AG08396 (cell line): Measurements from ENCODE around the gene ARHGEF6.
"Not testable (repeated sequence)": the region's sequence is repeated elsewhere in the genome, so short reads cannot be mapped to it uniquely, and the experiment has no call there.

ENCODE experiments used
- DNase-seq: peaks from one replicate; pipeline ENCODE4 v3.0.0; 2012; ENCODE audit warnings: low spot score, mixed read lengths

ARHGEF6 gene

GRCh38 chrX:136780763-136781162 lies at the start of gene ARHGEF6:
TSS of gene ARHGEF6 (minus strand) at chrX:136780932. CDS start at chrX:136780882, 50 bp downstream.
- DNase-seq = no peak

- DNase-seq = no peak
Measured at GRCh38 chrX:136829413-136829812, 48.7 kb upstream of the ARHGEF6 start.

- no peak for DNase-seq
Measured at GRCh38 chrX:136828830-136829229, 48.1 kb upstream of the ARHGEF6 start.

- DNase-seq = no peak
Measured at GRCh38 chrX:136827026-136827425, 46.3 kb upstream of the ARHGEF6 start.

- no peak for DNase-seq
Measured at GRCh38 chrX:136825771-136826170, 45.0 kb upstream of the ARHGEF6 start.

- DNase-seq = peak; percentile 14
Measured at GRCh38 chrX:136823175-136823574, 42.4 kb upstream of the ARHGEF6 start.

GRCh38 chrX:136822337-136823095 lies 41.8 kb upstream of the ARHGEF6 start:
- no peak for DNase-seq

- not testable (repeated sequence) for DNase-seq
Measured at GRCh38 chrX:136819756-136820155, 39.0 kb upstream of the ARHGEF6 start.

- DNase-seq = no peak
Measured at GRCh38 chrX:136819031-136819703, 38.4 kb upstream of the ARHGEF6 start.

- DNase-seq = peak; percentile 5
Measured at GRCh38 chrX:136816975-136817374, 36.2 kb upstream of the ARHGEF6 start.

- DNase-seq = no peak
Measured at GRCh38 chrX:136814847-136815750, 34.4 kb upstream of the ARHGEF6 start.

GRCh38 chrX:136812286-136812685 lies 31.6 kb upstream of the ARHGEF6 start:
- peak; percentile 5 for DNase-seq

- no peak for DNase-seq
Measured at GRCh38 chrX:136810493-136810892, 29.8 kb upstream of the ARHGEF6 start.

GRCh38 chrX:136806891-136807410 lies 26.2 kb upstream of the ARHGEF6 start:
- DNase-seq = no peak

GRCh38 chrX:136802515-136802914 lies 21.8 kb upstream of the ARHGEF6 start:
- no peak for DNase-seq

- DNase-seq = no peak
Measured at GRCh38 chrX:136797787-136798186, 17.1 kb upstream of the ARHGEF6 start.

GRCh38 chrX:136795132-136795531 lies 14.4 kb upstream of the ARHGEF6 start:
- not testable (repeated sequence) for DNase-seq

- DNase-seq = not testable (repeated sequence)
Measured at GRCh38 chrX:136794660-136795059, 13.9 kb upstream of the ARHGEF6 start.

GRCh38 chrX:136794080-136794479 lies 13.3 kb upstream of the ARHGEF6 start:
- DNase-seq = no peak

GRCh38 chrX:136789856-136790255 lies 9.1 kb upstream of the ARHGEF6 start:
- no peak for DNase-seq

- DNase-seq = no peak
Measured at GRCh38 chrX:136784231-136784630, 3.5 kb upstream of the ARHGEF6 start.

- no peak for DNase-seq
Measured at GRCh38 chrX:136783159-136783558, 2.4 kb upstream of the ARHGEF6 start.
